Liver (tissue), 9 donors: ENCODE measurements around the gene C14orf132. TPM values are rescaled to one million over a fixed set of nuclear protein-coding genes. Genes with fewer than 3 reads are reported as not detected.

Experiments
- DNase-seq: peaks from one replicate; pipeline ENCODE4 v3.0.0-alpha.2; 2017; ENCODE audit warnings: low spot score
- H3K27ac ChIP-seq, 2 donors: one replicate each; pipeline ENCODE4 v1.7.0; 2013; ENCODE audit warnings: inconsistent platforms in 2 of 2, low read length in 2 of 2, control low read depth in 1 of 2, low read depth in 1 of 2, mild to moderate bottlenecking in 1 of 2
- H3K27me3 ChIP-seq, 4 donors: one replicate each; pipeline versions ENCODE4 v1.6.1 to v1.7.0; 2013; ENCODE audit warnings: low read length in 3 of 4, inconsistent platforms in 1 of 4, mild to moderate bottlenecking in 1 of 4, moderate library complexity in 1 of 4; ENCODE audit not compliant: control insufficient read depth in 4 of 4, insufficient read depth in 4 of 4
- H3K36me3 ChIP-seq, 4 donors: one replicate each; pipeline versions ENCODE4 v1.6.1 to v1.7.0; 2013; ENCODE audit warnings: low read length in 3 of 4, mild to moderate bottlenecking in 3 of 4, low read depth in 1 of 4, moderate library complexity in 1 of 4; ENCODE audit not compliant: control insufficient read depth in 4 of 4, insufficient read depth in 3 of 4
- H3K4me1 ChIP-seq, 4 donors: one replicate each; pipeline versions ENCODE4 v1.6.1 to v1.7.0; 2013; ENCODE audit warnings: low read length in 3 of 4, mild to moderate bottlenecking in 3 of 4, moderate library complexity in 1 of 4; ENCODE audit not compliant: control insufficient read depth in 4 of 4, insufficient read depth in 4 of 4
- H3K4me3 ChIP-seq, 3 donors: one replicate each; pipeline versions ENCODE4 v1.6.1 to v1.7.0; 2013; ENCODE audit warnings: low read length in 3 of 3, control low read depth in 1 of 3, low read depth in 1 of 3, mild to moderate bottlenecking in 1 of 3
- H3K9ac ChIP-seq, 2 donors: one replicate each; pipeline ENCODE4 v1.7.0; 2013; ENCODE audit warnings: low read length in 2 of 2, mild to moderate bottlenecking in 2 of 2, moderate library complexity in 2 of 2, control low read depth in 1 of 2, low read depth in 1 of 2
- H3K9me3 ChIP-seq, 4 donors: one replicate each; pipeline versions ENCODE4 v1.6.1 to v1.7.0; 2013; ENCODE audit warnings: low read length in 3 of 4; ENCODE audit not compliant: control insufficient read depth in 4 of 4
- ATF3 ChIP-seq: IDR thresholded peaks from 2 replicates; pipeline ENCODE4 v1.6.1; 2016; ENCODE audit warnings: antibody characterized with exemption
- CTCF ChIP-seq: fragments of 150-350 bp; IDR thresholded peaks from 2 replicates; pipeline ENCODE4 v1.5.1; 2017; ENCODE audit warnings: improper control_type of control experiment, low read depth, low read length; ENCODE audit not compliant: missing input control
- EGR1 ChIP-seq, 2 donors: IDR thresholded peaks; 2 replicates each; pipeline ENCODE4 v1.6.1; 2016 to 2018; ENCODE audit warnings: antibody characterized with exemption in 2 of 2, low read depth in 2 of 2
- FOXA1 ChIP-seq: IDR thresholded peaks from 2 replicates; pipeline ENCODE4 v1.6.1; 2016; ENCODE audit warnings: antibody characterized with exemption
- FOXA2 ChIP-seq: IDR thresholded peaks from 2 replicates; pipeline ENCODE4 v1.6.1; 2016; ENCODE audit warnings: antibody characterized with exemption
- GABPA ChIP-seq, 2 donors: IDR thresholded peaks in 1 of 2; conservative IDR thresholded peaks in 1 of 2; 2 replicates each; pipeline ENCODE4 v1.6.1; 2016; ENCODE audit warnings: antibody characterized with exemption in 2 of 2, mild to moderate bottlenecking in 1 of 2, moderate library complexity in 1 of 2
- HNF4A ChIP-seq, 2 donors: conservative IDR thresholded peaks; 2 replicates each; pipeline ENCODE4 v1.6.1; 2016; ENCODE audit warnings: antibody characterized with exemption in 2 of 2, mild to moderate bottlenecking in 2 of 2
- HNF4G ChIP-seq: IDR thresholded peaks from 2 replicates; pipeline ENCODE4 v1.6.1; 2016; ENCODE audit warnings: antibody characterized with exemption
- JUND ChIP-seq, 2 donors: IDR thresholded peaks; 2 replicates each; pipeline ENCODE4 v1.6.1; 2016; ENCODE audit warnings: antibody characterized with exemption in 2 of 2
- NR2F2 ChIP-seq: IDR thresholded peaks from 2 replicates; pipeline ENCODE4 v1.6.1; 2016; ENCODE audit warnings: antibody characterized with exemption
- RAD21 ChIP-seq, 2 donors: IDR thresholded peaks; 2 replicates each; pipeline ENCODE4 v1.6.1; 2016; ENCODE audit warnings: antibody characterized with exemption in 2 of 2, mild to moderate bottlenecking in 2 of 2
- REST ChIP-seq: IDR thresholded peaks from 2 replicates; pipeline ENCODE4 v1.6.1; 2016; ENCODE audit warnings: antibody characterized with exemption, mild to moderate bottlenecking
- RXRA ChIP-seq, 2 donors: IDR thresholded peaks; 2 replicates each; pipeline ENCODE4 v1.6.1; 2017 to 2018; ENCODE audit warnings: antibody characterized with exemption in 2 of 2, mild to moderate bottlenecking in 1 of 2
- SP1 ChIP-seq: IDR thresholded peaks from 2 replicates; pipeline ENCODE4 v1.6.1; 2018; ENCODE audit warnings: antibody characterized with exemption, mild to moderate bottlenecking
- TAF1 ChIP-seq: conservative IDR thresholded peaks from 2 replicates; pipeline ENCODE4 v1.6.1; 2016; ENCODE audit warnings: antibody characterized with exemption, mild to moderate bottlenecking
- YY1 ChIP-seq: IDR thresholded peaks from 2 replicates; pipeline ENCODE4 v1.6.1; 2016; ENCODE audit warnings: antibody characterized with exemption, mild to moderate bottlenecking
- WGBS: extraction: QIAGEN DNeasy Blood & Tissue Kit; methylation state at CpG from one replicate; pipeline ENCODE4 v1.1.7; 2013; 5-methylcytosine and 5-hydroxymethylcytosine counted together
- polyA plus RNA-seq, 2 donors: library from polyadenylated mRNA; stranded (reverse) in 1 of 2; unstranded in 1 of 2; fragments of 200-250 nt in 1 of 2; fragments of >200 nt in 1 of 2; fragmentation: Nextera tagmentation in 1 of 2; extraction: Ambion mirVana in 1 of 2; gene quantifications; one replicate each; pipeline versions ENCODE4 v1.2.1 to v1.2.3, GENCODE V29; 2013 to 2015
- total RNA-seq, 2 donors: library from RNA; depleted of rRNA; stranded (reverse); fragments of >200 nt; gene quantifications; one replicate each; pipeline ENCODE4 v1.2.3, GENCODE V29; 2014
- TF ChIP-seq, protein P1 (sequence below): IDR thresholded peaks from 2 replicates; pipeline ENCODE4 v1.6.1; 2016; ENCODE audit warnings: antibody characterized with exemption
- donor health status: healthy.
- donor health status: healthy.
- donor health status: healthy.
- donor health status: healthy.
- donor health status: healthy.

C14orf132 gene
- total and polyA plus RNA-seq, 4 donors: 1.8 to 3.0 (median 2.1) TPM

- Histone ChIP-seq H3K4me1 (peaks cover 0 to under 1% (median 0%) of the 10 kb centered on the region in 4 donors), H3K4me3 (no peak overlapping the region), H3K27me3 (no peaks in the 10 kb centered on the region), H3K27ac (no peak overlapping the region), H3K36me3 (no peaks in the 10 kb centered on the region), H3K9ac (no peak overlapping the region), H3K9me3 (no peaks in the 10 kb centered on the region)
- TF ChIP-seq FOXA1 (no peak), HNF4A (conservative IDR thresholded peaks at IDR 0.05) (no peak)
- DNase-seq: no peak
- 86% methylated on average over 11 of the region's 11 CpGs for WGBS
Measured at GRCh38 chr14:96077983-96078624, 38.9 kb downstream of the C14orf132 start.

- no peak for DNase-seq
- Histone ChIP-seq H3K9ac (no peak overlapping the region), H3K27ac (no peak overlapping the region)
Measured at GRCh38 chr14:96078625-96079016, 39.5 kb downstream of the C14orf132 start.

GRCh38 chr14:96079066-96079465 is 39.9 kb downstream of the C14orf132 start:
- no peak for DNase-seq
- TF ChIP-seq CTCF (no peak), GABPA (IDR thresholded peaks at IDR 0.05 in 1 of 2, conservative IDR thresholded peaks at IDR 0.05 in 1 of 2) (no peak), RAD21 (IDR thresholded peaks at IDR 0.05) (no peak), RXRA (IDR thresholded peaks at IDR 0.05) (no peak), EGR1 (IDR thresholded peaks at IDR 0.05; ENCODE audit: low read depth in 2 of 2) (no peak), REST (no peak), FOXA2 (no peak), NR2F2 (no peak), TAF1 (no peak), SP1 (no peak), HNF4G (no peak), YY1 (no peak), HNF4A (conservative IDR thresholded peaks at IDR 0.05) (no peak)
- TF ChIP-seq, protein P1, sequence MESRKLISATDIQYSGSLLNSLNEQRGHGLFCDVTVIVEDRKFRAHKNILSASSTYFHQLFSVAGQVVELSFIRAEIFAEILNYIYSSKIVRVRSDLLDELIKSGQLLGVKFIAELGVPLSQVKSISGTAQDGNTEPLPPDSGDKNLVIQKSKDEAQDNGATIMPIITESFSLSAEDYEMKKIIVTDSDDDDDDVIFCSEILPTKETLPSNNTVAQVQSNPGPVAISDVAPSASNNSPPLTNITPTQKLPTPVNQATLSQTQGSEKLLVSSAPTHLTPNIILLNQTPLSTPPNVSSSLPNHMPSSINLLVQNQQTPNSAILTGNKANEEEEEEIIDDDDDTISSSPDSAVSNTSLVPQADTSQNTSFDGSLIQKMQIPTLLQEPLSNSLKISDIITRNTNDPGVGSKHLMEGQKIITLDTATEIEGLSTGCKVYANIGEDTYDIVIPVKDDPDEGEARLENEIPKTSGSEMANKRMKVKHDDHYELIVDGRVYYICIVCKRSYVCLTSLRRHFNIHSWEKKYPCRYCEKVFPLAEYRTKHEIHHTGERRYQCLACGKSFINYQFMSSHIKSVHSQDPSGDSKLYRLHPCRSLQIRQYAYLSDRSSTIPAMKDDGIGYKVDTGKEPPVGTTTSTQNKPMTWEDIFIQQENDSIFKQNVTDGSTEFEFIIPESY: no peak
- H3K4me1 ChIP-seq: peaks cover 0 to 9% (median 0%) of the 10 kb centered on the region in 4 donors
- no peaks in the 10 kb centered on the region for H3K36me3 ChIP-seq
- H3K9ac ChIP-seq: no peak overlapping the region
- H3K9me3 ChIP-seq: no peaks in the 10 kb centered on the region
- H3K27ac ChIP-seq: no peak overlapping the region
- no peak overlapping the region for H3K4me3 ChIP-seq
- H3K27me3 ChIP-seq: no peaks in the 10 kb centered on the region
- 85% methylated on average over 8 of the region's 8 CpGs for WGBS

More at GRCh38 chr14:96078625-96079016, 39.5 kb downstream of the C14orf132 start:
- 94% methylated on average over 6 of the region's 6 CpGs for WGBS
- H3K9me3 ChIP-seq: no peaks in the 10 kb centered on the region
- H3K36me3 ChIP-seq: no peaks in the 10 kb centered on the region
- H3K27me3 ChIP-seq: no peaks in the 10 kb centered on the region
- peaks cover 0 to 5% (median 0%) of the 10 kb centered on the region in 4 donors for H3K4me1 ChIP-seq
- H3K4me3 ChIP-seq: no peak overlapping the region
- no peak for TF ChIP-seq EGR1 (IDR thresholded peaks at IDR 0.05; ENCODE audit: low read depth in 2 of 2)
- no peak for TF ChIP-seq FOXA2
- no peak for TF ChIP-seq GABPA (IDR thresholded peaks at IDR 0.05 in 1 of 2, conservative IDR thresholded peaks at IDR 0.05 in 1 of 2)
- no peak for TF ChIP-seq JUND (IDR thresholded peaks at IDR 0.05)
- no peak for TF ChIP-seq ATF3
